T-helper 2 cell (primary cell): ENCODE results near the gene MRE11.
A peak's percentile ranks its signal among the peaks of the same experiment; 100 is the strongest.
"Not testable (repeated sequence)": the region's sequence is repeated elsewhere in the genome, so short reads cannot be mapped to it uniquely, and the experiment has no call there.

Experiments used
- DNase-seq, 5 experiments: peaks; one replicate each; pipeline versions ENCODE4 v3.0.0 to v3.0.0-alpha.2; 2012 to 2022

The MRE11 gene

GRCh38 chr11:94418123-94418765, 75.4 kb downstream of the MRE11 start:
- DNase-seq, result no peak

GRCh38 chr11:94417386-94417987, 76.2 kb downstream of the MRE11 start:
- peak in 1 of 5 experiments; percentile 13 for DNase-seq

DNA sequence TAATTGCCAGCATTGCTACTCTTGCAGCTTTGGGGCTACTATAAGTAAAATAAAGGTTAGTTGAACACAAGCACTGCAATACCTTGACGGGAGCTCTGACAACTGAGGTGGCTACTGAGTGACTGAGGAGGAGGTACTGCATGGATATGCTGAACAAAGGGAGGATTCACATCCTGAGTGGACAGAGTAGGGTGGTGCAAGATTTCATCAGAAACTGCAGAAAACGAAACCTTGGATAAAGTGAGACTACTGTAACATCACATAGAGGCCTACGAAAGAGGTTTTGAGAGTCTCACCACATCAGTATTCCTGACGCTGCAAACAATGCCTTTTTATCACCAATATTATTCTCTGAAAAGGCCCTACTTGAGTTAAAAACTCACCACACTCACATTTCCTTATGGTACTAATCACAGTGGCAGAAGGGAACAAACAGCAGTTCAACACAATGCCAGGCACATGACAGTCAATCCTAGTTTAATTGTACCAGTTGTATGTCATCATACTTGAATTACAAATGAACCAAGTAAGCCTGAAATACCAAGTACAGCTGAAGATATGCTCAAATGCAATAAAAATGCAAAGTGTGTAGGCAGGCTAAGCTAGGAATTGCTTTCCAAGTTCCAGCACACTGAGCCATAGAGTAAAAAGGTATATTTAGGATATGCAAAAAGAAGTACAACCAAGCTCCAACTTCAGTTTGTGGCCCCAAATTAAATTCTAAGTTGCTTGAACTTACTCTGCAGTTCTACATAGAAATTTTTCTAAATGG, 88.4 kb downstream of the MRE11 start:
- DNase-seq, result no peak

GRCh38 chr11:94402355-94402754, 91.3 kb downstream of the MRE11 start:
- DNase-seq, result no peak

DNA sequence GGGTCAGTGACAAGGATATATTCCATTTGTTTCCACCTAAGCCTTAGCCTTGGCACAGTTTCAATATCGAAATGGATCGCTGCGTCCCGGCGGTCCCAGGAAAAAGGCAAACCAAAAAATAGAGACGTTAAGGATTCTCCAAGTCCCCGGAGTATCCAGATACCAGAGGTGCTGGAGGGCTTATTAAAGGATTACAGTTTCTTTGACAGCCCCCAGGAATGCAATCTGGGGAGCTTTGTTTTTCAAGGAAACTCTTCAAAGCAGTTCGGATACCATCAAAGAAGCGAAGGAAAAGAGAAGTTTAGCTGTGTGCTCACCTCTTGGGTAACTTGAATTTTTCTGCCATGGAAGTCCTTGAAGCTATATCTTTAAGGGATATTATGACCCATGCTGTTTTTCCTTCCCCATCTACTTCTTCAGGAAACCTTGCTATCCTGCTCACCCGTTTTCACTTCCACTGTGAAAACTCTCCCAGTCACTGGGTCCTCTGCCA, 91.8 kb downstream of the MRE11 start:
- no peak for DNase-seq

DNA sequence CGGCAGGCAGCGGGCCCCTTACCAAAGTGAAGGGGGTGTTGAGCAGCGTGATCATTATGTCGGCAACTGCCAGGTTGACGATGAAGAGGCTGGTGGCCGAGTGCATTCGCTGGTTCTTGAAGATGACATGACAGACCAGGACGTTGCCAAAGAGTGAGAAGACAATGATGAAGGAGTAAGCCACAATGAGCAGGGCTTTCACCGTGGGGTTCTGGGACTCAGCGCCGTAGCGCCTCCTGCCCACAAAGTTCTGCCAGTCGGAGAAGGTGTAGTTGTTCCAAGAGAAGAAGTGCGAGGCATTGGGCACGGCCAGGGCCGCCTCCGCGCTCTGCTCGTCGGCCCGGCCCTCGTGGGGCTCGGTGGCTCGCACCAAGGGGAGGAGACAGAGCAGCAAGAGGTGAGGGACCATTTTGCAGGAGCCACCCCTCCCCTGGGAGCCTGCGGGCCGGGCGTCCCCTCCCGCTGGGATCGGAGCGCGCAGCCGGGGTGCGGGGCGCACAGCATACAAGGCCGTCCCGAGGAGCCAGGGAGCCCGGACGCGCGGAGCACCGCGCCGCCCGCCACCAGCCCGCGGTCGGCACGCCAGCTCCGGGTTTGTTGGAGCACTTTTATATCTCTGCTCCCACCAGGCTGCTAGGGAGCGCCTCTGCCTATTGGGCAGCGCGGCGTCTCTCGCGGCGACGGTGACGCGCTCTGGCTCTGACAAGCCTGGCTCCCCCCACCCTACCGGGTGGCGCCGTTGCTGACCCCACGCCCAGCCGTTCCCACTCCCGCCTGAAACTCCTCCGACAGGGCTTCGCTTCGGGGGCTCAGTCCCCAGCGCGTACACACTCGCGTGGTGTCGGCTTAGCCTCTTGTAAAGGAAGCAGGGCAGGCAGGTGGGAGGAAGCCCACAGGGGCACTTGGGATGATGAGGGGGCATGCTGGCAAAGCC, 92.5 kb downstream of the MRE11 start, which contains the start of gene GPR83:
TSS of gene GPR83 (minus strand) at position 581 of the 934 bp plus-strand sequence. CDS start at position 409, 172 bp downstream.
- no peak for DNase-seq

DNA sequence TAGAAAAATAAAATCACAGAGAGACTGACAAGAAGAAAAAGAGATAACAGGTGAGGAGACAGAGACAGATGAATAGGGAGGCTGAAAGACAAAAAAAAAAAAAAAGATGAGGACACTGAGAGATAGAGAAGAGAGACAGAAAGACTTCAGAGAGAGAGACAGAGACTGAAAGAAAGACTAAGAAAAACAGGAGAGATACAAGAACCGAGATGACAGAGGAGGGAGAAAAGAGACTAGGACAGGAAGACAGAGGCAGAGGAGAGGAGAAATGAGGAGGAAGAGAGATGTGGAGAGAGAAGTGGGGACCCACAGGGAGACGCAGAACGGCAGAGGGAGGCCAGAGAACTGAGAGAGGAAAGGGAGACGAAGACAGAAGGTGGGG, 93.2 kb downstream of the MRE11 start:
- no peak for DNase-seq

DNA sequence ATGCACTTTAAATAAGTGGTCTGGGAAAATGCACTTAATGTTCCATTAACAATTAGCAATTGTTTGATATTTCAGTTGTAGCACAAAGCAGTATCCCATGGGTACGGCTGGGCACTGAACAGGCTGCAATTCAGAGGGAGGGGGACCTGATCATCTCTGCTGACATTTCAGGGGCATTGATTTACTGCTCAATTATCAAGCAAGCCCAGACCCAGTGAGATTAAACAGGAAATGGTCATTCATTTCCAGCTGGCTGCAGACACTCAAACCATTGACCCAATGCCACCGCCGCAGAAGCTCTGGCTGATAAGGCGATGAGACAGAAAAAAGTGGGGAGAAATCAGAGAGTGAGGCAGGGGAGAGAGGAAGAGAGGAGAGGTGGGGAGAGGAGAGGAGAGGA, 93.6 kb downstream of the MRE11 start:
- no peak for DNase-seq

GRCh38 chr11:94398101-94398500, 95.5 kb downstream of the MRE11 start:
- no peak for DNase-seq

DNA sequence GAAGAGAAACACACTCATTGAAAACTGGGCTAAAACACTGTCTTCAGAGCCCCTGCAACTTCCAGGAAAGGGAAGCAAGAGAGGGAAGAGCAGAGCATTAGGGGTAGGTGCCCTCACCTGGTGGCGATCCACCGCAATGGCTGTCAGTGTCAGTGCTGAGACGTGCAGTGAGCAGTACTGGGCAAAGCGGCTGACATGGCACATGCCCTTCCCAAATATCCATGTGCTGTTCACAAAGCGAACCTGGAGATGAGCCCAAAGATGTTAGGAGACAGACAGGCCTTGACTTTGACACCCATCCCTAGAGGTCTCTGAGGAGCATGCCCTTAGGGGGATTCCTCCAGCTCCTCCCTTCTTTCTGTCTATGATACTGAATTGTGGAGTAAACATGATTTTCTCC, 97.4 kb downstream of the MRE11 start:
- no peak for DNase-seq

DNA sequence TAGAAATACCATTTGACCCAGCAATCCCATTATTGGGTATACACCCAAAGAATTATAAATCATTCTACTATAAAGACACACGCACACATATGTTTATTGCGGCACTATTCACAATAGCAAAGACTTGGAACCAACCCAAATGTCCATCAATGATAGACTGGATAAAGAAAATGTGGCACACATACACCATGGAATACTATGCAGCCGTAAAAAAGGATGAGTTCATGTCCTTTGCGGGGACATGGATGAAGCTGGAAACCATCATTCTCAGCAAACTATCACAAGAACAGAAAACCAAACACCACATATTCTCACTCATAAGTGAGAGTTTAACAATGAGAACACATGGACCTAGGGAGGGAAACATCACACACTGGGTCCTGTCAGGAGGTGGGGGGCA, 101.7 kb downstream of the MRE11 start:
- not testable (repeated sequence) for DNase-seq

- DNase-seq, result no peak
Measured at GRCh38 chr11:94379613-94380012, 114.0 kb downstream of the MRE11 start.

DNA sequence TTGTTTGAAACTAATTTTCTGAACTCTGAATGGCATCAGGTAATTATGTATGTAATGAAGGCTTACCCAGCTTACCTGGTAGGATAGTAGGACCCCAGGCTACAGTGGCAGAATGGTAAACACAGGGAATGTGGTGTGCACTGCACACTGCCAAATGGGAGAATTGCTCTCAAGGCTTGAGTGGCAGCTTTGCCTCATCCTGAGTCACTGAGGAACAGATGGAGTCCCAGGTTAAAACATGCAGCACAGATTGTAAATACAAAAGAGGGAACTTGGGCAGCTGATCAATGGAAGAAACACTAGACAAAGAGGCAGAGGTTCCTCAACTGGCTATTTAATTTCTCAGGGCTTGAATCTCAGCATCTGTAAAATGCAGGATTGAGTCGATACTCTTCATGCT, 116.8 kb downstream of the MRE11 start:
- no peak for DNase-seq

- DNase-seq, result not testable (repeated sequence)
Measured at GRCh38 chr11:94370576-94370975, 123.1 kb downstream of the MRE11 start.
